Neural cell (in vitro differentiated cells): ENCODE measurements around the gene POU3F3. TPM values are rescaled to one million over a fixed set of nuclear protein-coding genes. Genes with fewer than 3 reads are reported as not detected.

Source experiments
- H2AFZ ChIP-seq: fragments of 200-600, 300-800 bp; sonication (generic), shearing (Covaris generic); 2 replicates; pipeline ENCODE4 v1.6.0; 2014; ENCODE audit warnings: low read depth, mild to moderate bottlenecking, antibody characterized with exemption, low read length, moderate library complexity
- H3F3A ChIP-seq: fragments of 200-600 bp; shearing (Covaris generic); 2 replicates; pipeline ENCODE4 v1.6.1; 2016; ENCODE audit warnings: mild to moderate bottlenecking, moderate library complexity, mixed read lengths, antibody characterized with exemption, low read length; ENCODE audit not compliant: insufficient read depth, poor library complexity, severe bottlenecking
- H3K27ac ChIP-seq: fragments of 200-600, 300-800 bp; sonication (generic), shearing (Covaris generic); 2 replicates; pipeline ENCODE4 v1.5.1; 2014; ENCODE audit warnings: mild to moderate bottlenecking, low read length, moderate library complexity
- H3K27me3 ChIP-seq: fragments of 300-800, 200-600 bp; sonication (generic), shearing (Covaris generic); 2 replicates; pipeline ENCODE4 v1.6.0; 2014; ENCODE audit warnings: mild to moderate bottlenecking, low read depth, low read length, moderate library complexity; ENCODE audit not compliant: insufficient read depth
- H3K36me3 ChIP-seq: fragments of 300-800, 200-600 bp; sonication (generic), shearing (Covaris generic); 2 replicates; pipeline ENCODE4 v1.5.1; 2014; ENCODE audit warnings: mild to moderate bottlenecking, antibody characterized with exemption, low read length, moderate library complexity; ENCODE audit not compliant: insufficient read depth
- H3K4me2 ChIP-seq: fragments of 300-800, 200-600 bp; sonication (generic), shearing (Covaris generic); 2 replicates; pipeline ENCODE4 v1.6.0; 2014; ENCODE audit warnings: mild to moderate bottlenecking, low read length
- H3K4me3 ChIP-seq: fragments of 300-800, 200-600 bp; sonication (generic), shearing (Covaris generic); 2 replicates; pipeline ENCODE4 v1.5.1; 2014; ENCODE audit warnings: mild to moderate bottlenecking, low read length, moderate library complexity
- H3K79me2 ChIP-seq: fragments of 200-600 bp; shearing (Covaris generic); replicated peaks from 2 replicates; pipeline ENCODE4 v1.6.0; 2014; ENCODE audit warnings: mild to moderate bottlenecking, low read length, moderate library complexity; ENCODE audit not compliant: insufficient read depth
- H3K9ac ChIP-seq: fragments of 300-800, 200-600 bp; sonication (generic), shearing (Covaris generic); 2 replicates; pipeline ENCODE4 v1.6.1; 2016; ENCODE audit warnings: mild to moderate bottlenecking, low read length, mixed read lengths
- H3K9me2 ChIP-seq: fragments of 200-600 bp; shearing (Covaris generic); 2 replicates; pipeline ENCODE4 v1.6.1; 2016; ENCODE audit warnings: mild to moderate bottlenecking, low read length, mixed read lengths; ENCODE audit not compliant: insufficient read depth
- H3K9me3 ChIP-seq: fragments of 200-600, 300-800 bp; sonication (generic), shearing (Covaris generic); 2 replicates; pipeline ENCODE4 v1.6.1; 2016; ENCODE audit warnings: mild to moderate bottlenecking, mixed run types, low read length, moderate library complexity, mixed read lengths
- H4K20me1 ChIP-seq: fragments of 200-600 bp; shearing (Covaris generic); 2 replicates; pipeline ENCODE4 v1.6.1; 2016; ENCODE audit warnings: mild to moderate bottlenecking, mixed run types; ENCODE audit not compliant: insufficient read depth
- CTCF ChIP-seq: fragments of 450-650 bp; IDR thresholded peaks from 2 replicates; pipeline ENCODE4 v1.5.1; 2014; ENCODE audit warnings: antibody characterized with exemption, mild to moderate bottlenecking, moderate library complexity; ENCODE audit not compliant: poor library complexity, severe bottlenecking
- EP300 ChIP-seq: fragments of 450-650 bp; conservative IDR thresholded peaks from 2 replicates; pipeline ENCODE4 v1.6.1; 2014; ENCODE audit warnings: antibody characterized with exemption, mild to moderate bottlenecking, moderate library complexity; ENCODE audit not compliant: poor library complexity, severe bottlenecking
- EZH2 ChIP-seq: fragments of 200-600, 300-800 bp; shearing (Covaris generic), sonication (generic); IDR thresholded peaks from 2 replicates; pipeline ENCODE4 v1.6.1; 2014; ENCODE audit warnings: antibody characterized with exemption, low read length, borderline replicate concordance, mild to moderate bottlenecking; ENCODE audit not compliant: insufficient read depth, poor library complexity, severe bottlenecking
- MXI1 ChIP-seq: fragments of 450-650 bp; conservative IDR thresholded peaks from 2 replicates; pipeline ENCODE4 v1.6.1; 2014; ENCODE audit warnings: antibody characterized with exemption, mild to moderate bottlenecking; ENCODE audit not compliant: poor library complexity, severe bottlenecking
- POLR2AphosphoS5 ChIP-seq: IDR thresholded peaks from 2 replicates; pipeline ENCODE4 v1.6.1; 2012
- RAD21 ChIP-seq: fragments of 450-650 bp; conservative IDR thresholded peaks from 2 replicates; pipeline ENCODE4 v1.6.1; 2014; ENCODE audit warnings: antibody characterized with exemption, mild to moderate bottlenecking, moderate library complexity
- SMC3 ChIP-seq: fragments of 450-650 bp; conservative IDR thresholded peaks from 2 replicates; pipeline ENCODE4 v1.6.1; 2014; ENCODE audit warnings: antibody characterized with exemption, mild to moderate bottlenecking, moderate library complexity; ENCODE audit not compliant: poor library complexity
- TAF1 ChIP-seq: IDR thresholded peaks from 2 replicates; pipeline ENCODE4 v1.6.1; 2012; ENCODE audit warnings: low read depth
- polyA plus RNA-seq: library from polyadenylated mRNA; depleted of rRNA; stranded (reverse); fragments of >200 nt; gene quantifications from 2 replicates; pipeline ENCODE4 v1.2.3, GENCODE V29; 2014
- TF ChIP-seq, protein P1 (sequence below): IDR thresholded peaks from 2 replicates; pipeline ENCODE4 v1.6.1; 2012; ENCODE audit warnings: borderline replicate concordance

The POU3F3 gene
- polyA plus RNA-seq, 1 donor from 2014 or later, result 69.3 TPM

DNA sequence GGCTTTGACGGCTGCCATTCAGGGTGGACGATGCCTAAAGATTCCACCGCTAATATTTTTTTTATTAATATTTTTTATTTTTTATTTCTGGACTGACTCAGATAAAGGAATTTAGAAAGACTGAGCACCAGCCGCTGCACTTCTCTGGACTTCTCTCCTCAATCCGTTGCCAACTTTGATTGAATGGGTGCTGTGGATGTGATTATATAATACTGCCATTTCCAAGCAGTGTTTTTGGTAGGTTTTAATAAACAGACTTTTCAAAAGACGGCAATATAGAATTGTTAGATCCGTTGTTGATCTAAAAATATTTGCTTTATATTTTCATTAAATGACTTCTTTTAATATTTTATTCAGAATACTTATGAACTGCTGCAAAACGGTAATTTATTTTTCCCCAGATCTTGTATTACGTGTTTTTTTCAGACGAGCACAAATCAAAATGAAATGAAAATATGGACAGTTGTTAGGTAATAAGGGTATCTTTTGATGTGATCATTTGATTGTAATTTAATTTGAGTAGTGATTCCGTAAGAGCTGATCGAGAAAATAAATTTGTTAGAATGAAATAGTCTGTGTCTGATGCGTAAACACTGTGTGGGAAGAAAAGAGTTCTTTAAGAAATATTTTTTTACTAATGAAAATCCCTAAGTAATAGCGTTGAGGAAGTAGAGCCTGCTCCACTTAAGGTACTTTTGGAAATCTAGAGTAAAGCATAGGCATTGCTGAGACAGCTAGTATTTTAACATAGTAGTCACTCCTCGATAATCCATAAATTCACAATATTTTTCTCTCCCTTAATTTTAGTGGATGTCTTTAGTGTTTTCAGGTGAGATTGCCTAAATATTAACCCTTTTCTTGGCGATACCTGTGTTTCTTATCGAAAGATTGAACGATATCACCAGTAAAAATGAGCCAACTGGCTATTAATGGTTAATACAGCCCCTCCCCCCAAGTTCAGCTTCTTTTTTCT is 4.4 kb downstream of the POU3F3 start:
- Histone ChIP-seq H3K4me2 (peak overlapping the region; percentile 95), H3K27me3 (no peaks in the 10 kb centered on the region), H3K27ac (peak overlapping the region; percentile 94), H3K9me2 (no peaks in the 10 kb centered on the region), H3K9ac (peak overlapping the region; percentile 89), H3K36me3 (peaks cover 4% of the 10 kb centered on the region), H3K4me3 (peak overlapping the region; percentile 88), H3K9me3 (no peaks in the 10 kb centered on the region), H4K20me1 (peaks cover 56% of the 10 kb centered on the region), H3K79me2 (peaks cover 72% of the 10 kb centered on the region), H3F3A (peaks cover 3% of the 10 kb centered on the region), H2AFZ (no peak overlapping the region)
- TF ChIP-seq RAD21 (no peak), SMC3 (no peak), TAF1 (peak; percentile 23), MXI1 (no peak), EP300 (no peak), CTCF (no peak), EZH2 (no peak)
- TF ChIP-seq, protein P1, sequence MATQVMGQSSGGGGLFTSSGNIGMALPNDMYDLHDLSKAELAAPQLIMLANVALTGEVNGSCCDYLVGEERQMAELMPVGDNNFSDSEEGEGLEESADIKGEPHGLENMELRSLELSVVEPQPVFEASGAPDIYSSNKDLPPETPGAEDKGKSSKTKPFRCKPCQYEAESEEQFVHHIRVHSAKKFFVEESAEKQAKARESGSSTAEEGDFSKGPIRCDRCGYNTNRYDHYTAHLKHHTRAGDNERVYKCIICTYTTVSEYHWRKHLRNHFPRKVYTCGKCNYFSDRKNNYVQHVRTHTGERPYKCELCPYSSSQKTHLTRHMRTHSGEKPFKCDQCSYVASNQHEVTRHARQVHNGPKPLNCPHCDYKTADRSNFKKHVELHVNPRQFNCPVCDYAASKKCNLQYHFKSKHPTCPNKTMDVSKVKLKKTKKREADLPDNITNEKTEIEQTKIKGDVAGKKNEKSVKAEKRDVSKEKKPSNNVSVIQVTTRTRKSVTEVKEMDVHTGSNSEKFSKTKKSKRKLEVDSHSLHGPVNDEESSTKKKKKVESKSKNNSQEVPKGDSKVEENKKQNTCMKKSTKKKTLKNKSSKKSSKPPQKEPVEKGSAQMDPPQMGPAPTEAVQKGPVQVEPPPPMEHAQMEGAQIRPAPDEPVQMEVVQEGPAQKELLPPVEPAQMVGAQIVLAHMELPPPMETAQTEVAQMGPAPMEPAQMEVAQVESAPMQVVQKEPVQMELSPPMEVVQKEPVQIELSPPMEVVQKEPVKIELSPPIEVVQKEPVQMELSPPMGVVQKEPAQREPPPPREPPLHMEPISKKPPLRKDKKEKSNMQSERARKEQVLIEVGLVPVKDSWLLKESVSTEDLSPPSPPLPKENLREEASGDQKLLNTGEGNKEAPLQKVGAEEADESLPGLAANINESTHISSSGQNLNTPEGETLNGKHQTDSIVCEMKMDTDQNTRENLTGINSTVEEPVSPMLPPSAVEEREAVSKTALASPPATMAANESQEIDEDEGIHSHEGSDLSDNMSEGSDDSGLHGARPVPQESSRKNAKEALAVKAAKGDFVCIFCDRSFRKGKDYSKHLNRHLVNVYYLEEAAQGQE, result peak; percentile 67

GRCh38 chr2:104859291-104859765 is 5.4 kb downstream of the POU3F3 start:
- Histone ChIP-seq H3K9ac (peak overlapping the region; percentile 89), H3K4me3 (peak overlapping the region; percentile 88), H3K9me2 (no peaks in the 10 kb centered on the region), H3K9me3 (no peaks in the 10 kb centered on the region), H3K36me3 (peaks cover 4% of the 10 kb centered on the region), H3K27ac (peak overlapping the region; percentile 94), H3K4me2 (peak overlapping the region; percentile 95), H4K20me1 (peaks cover 56% of the 10 kb centered on the region), H3K27me3 (no peaks in the 10 kb centered on the region), H3F3A (peaks cover 3% of the 10 kb centered on the region), H2AFZ (no peak overlapping the region), H3K79me2 (peaks cover 79% of the 10 kb centered on the region)
- peak; percentile 30 for TF ChIP-seq TAF1
- TF ChIP-seq POLR2AphosphoS5, result no peak
- TF ChIP-seq, protein P1, result peak; percentile 40
